Astrocyte (in vitro differentiated cells and primary cell): Measurements from ENCODE around the gene TM9SF4. TPM values are rescaled to one million over a fixed set of nuclear protein-coding genes. Genes with fewer than 3 reads are reported as not detected.

ENCODE experiments used
- DNase-seq: peaks from one replicate; pipeline ENCODE4 v3.0.0-alpha.2; 2010; ENCODE audit warnings: low read depth
- FAIRE-seq: peaks from 2 replicates; lab custom pipeline; 2011; peaks lifted over from hg19 to GRCh38; lab: Jason Lieb, UNC
- H2AFZ ChIP-seq: 2 replicates; pipeline ENCODE4 v1.6.0; 2012; ENCODE audit warnings: low read depth, low read length, inconsistent platforms
- H3K27ac ChIP-seq: 2 replicates; pipeline ENCODE4 v1.5.1; 2011; ENCODE audit warnings: low read depth, low read length, inconsistent platforms
- H3K27me3 ChIP-seq: 2 replicates; pipeline ENCODE4 v1.6.0; 2011; ENCODE audit warnings: low read length, inconsistent platforms; ENCODE audit not compliant: insufficient read depth
- H3K36me3 ChIP-seq: 2 replicates; pipeline ENCODE4 v1.5.1; 2011; ENCODE audit warnings: low read length, inconsistent platforms; ENCODE audit not compliant: insufficient read depth
- H3K4me1 ChIP-seq: 2 replicates; pipeline ENCODE4 v1.5.1; 2011; ENCODE audit warnings: low read length, inconsistent platforms; ENCODE audit not compliant: insufficient read depth
- H3K4me2 ChIP-seq: 2 replicates; pipeline ENCODE4 v1.6.0; 2012; ENCODE audit warnings: low read length, inconsistent platforms
- H3K4me3 ChIP-seq: 2 replicates; pipeline ENCODE4 v1.5.1; 2011; ENCODE audit warnings: low read depth, mild to moderate bottlenecking, low read length, inconsistent platforms; ENCODE audit not compliant: insufficient read depth
- H3K79me2 ChIP-seq: 2 replicates; pipeline ENCODE4 v1.6.0; 2012; ENCODE audit warnings: mild to moderate bottlenecking, low read length, inconsistent platforms; ENCODE audit not compliant: insufficient read depth
- H3K9ac ChIP-seq: 2 replicates; pipeline ENCODE4 v1.6.0; 2012; ENCODE audit warnings: mild to moderate bottlenecking, low read length, inconsistent platforms
- H3K9me3 ChIP-seq: 2 replicates; pipeline ENCODE4 v1.5.1; 2012; ENCODE audit warnings: low read depth, mild to moderate bottlenecking, low read length, inconsistent platforms; ENCODE audit not compliant: insufficient read depth
- H4K20me1 ChIP-seq: 2 replicates; pipeline ENCODE4 v1.6.0; 2012; ENCODE audit warnings: low read length, inconsistent platforms; ENCODE audit not compliant: insufficient read depth
- H3K27ac Mint-ChIP-seq: one replicate; pipeline ENCODE4 v1.8.0; 2021; ENCODE audit warnings: mild to moderate bottlenecking, mixed read lengths; ENCODE audit not compliant: unreplicated experiment
- H3K27me3 Mint-ChIP-seq: one replicate; pipeline ENCODE4 v1.8.0; 2021; ENCODE audit warnings: low read depth, mixed read lengths; ENCODE audit not compliant: unreplicated experiment
- H3K36me3 Mint-ChIP-seq: one replicate; pipeline ENCODE4 v1.8.0; 2021; ENCODE audit warnings: low read depth, mixed read lengths; ENCODE audit not compliant: unreplicated experiment
- H3K4me1 Mint-ChIP-seq: one replicate; pipeline ENCODE4 v1.8.0; 2021; ENCODE audit warnings: low read depth, mixed read lengths; ENCODE audit not compliant: unreplicated experiment
- H3K4me3 Mint-ChIP-seq: one replicate; pipeline ENCODE4 v1.8.0; 2021; ENCODE audit warnings: mild to moderate bottlenecking, moderate library complexity, mixed read lengths; ENCODE audit not compliant: unreplicated experiment
- H3K9me3 Mint-ChIP-seq: one replicate; pipeline ENCODE4 v1.8.0; 2021; ENCODE audit warnings: mild to moderate bottlenecking, mixed read lengths; ENCODE audit not compliant: unreplicated experiment
- CTCF ChIP-seq: IDR thresholded peaks from 2 replicates; pipeline ENCODE4 v1.5.1; 2011; ENCODE audit warnings: low read depth, mild to moderate bottlenecking, inconsistent platforms, low read length, moderate library complexity; ENCODE audit not compliant: insufficient read depth
- EZH2 ChIP-seq: IDR thresholded peaks from 2 replicates; pipeline ENCODE4 v1.6.1; 2012; ENCODE audit warnings: mild to moderate bottlenecking, low read length, inconsistent platforms; ENCODE audit not compliant: insufficient read depth
- total RNA-seq: library from RNA; stranded (reverse); gene quantifications from 2 replicates; pipeline ENCODE4 v1.2.1, GENCODE V29; 2021

The TM9SF4 gene
- total RNA-seq, 1 donor from 2014 or later: 64.0 TPM

- H2AFZ ChIP-seq: no peak overlapping the region
- Mint-ChIP-seq H3K4me1 (peaks cover 10% of the 10 kb centered on the region), H3K36me3 (peaks cover 42% of the 10 kb centered on the region), H3K4me3 (no peak overlapping the region), H3K9me3 (no peaks in the 10 kb centered on the region), H3K27ac (no peak overlapping the region), H3K27me3 (no peaks in the 10 kb centered on the region)
- no peak overlapping the region for H3K27ac ChIP-seq
- TF ChIP-seq EZH2 (no peak), CTCF (no peak)
- no peak overlapping the region for H3K4me2 ChIP-seq
- H4K20me1 ChIP-seq: peaks cover 3% of the 10 kb centered on the region
- no peak overlapping the region for H3K9ac ChIP-seq
- DNase-seq (peak; percentile 4), FAIRE-seq (no peak)
- no peak overlapping the region for H3K4me3 ChIP-seq
- H3K79me2 ChIP-seq: no peaks in the 10 kb centered on the region
- peaks cover 38% of the 10 kb centered on the region for H3K36me3 ChIP-seq
- H3K27me3 ChIP-seq: no peaks in the 10 kb centered on the region
- H3K9me3 ChIP-seq: no peaks in the 10 kb centered on the region
- H3K4me1 ChIP-seq: peaks cover 1% of the 10 kb centered on the region
Measured at GRCh38 chr20:32149566-32150170, 40.2 kb downstream of the TM9SF4 start.

- H3K9me3 ChIP-seq: no peaks in the 10 kb centered on the region
- Mint-ChIP-seq H3K4me3 (no peak overlapping the region), H3K9me3 (no peaks in the 10 kb centered on the region), H3K36me3 (peaks cover 39% of the 10 kb centered on the region), H3K27me3 (no peaks in the 10 kb centered on the region), H3K27ac (no peak overlapping the region), H3K4me1 (peaks cover 15% of the 10 kb centered on the region)
- H3K4me1 ChIP-seq: peaks cover 8% of the 10 kb centered on the region
- H3K9ac ChIP-seq: no peak overlapping the region
- peaks cover 35% of the 10 kb centered on the region for H3K36me3 ChIP-seq
- no peaks in the 10 kb centered on the region for H3K27me3 ChIP-seq
- no peak for DNase-seq
- FAIRE-seq: no peak
- no peak for TF ChIP-seq CTCF
- no peak overlapping the region for H3K27ac ChIP-seq
- H3K4me3 ChIP-seq: no peak overlapping the region
- no peaks in the 10 kb centered on the region for H3K79me2 ChIP-seq
- H2AFZ ChIP-seq: no peak overlapping the region
- H3K4me2 ChIP-seq: no peak overlapping the region
- H4K20me1 ChIP-seq: peaks cover 8% of the 10 kb centered on the region
Measured at GRCh38 chr20:32150291-32150848, 40.9 kb downstream of the TM9SF4 start.
